Large intestine (tissue), 3 donors: Measurements from ENCODE around the gene INTS3. TPM values are rescaled to one million over a fixed set of nuclear protein-coding genes. Genes with fewer than 3 reads are reported as not detected.
A peak's percentile ranks its signal among the peaks of the same experiment; 100 is the strongest.

Experiments used
- DNase-seq, 2 donors: peaks; one replicate each; pipeline versions ENCODE4 v3.0.0 to v3.0.0-alpha.2; 2013
- H3K27ac ChIP-seq: one replicate; pipeline ENCODE4 v1.5.1; 2013; ENCODE audit warnings: low read length
- H3K27me3 ChIP-seq: 2 replicates; pipeline ENCODE4 v1.6.1; 2013; ENCODE audit warnings: low read length; ENCODE audit not compliant: control insufficient read depth, insufficient read depth
- H3K36me3 ChIP-seq: 2 replicates; pipeline ENCODE4 v1.6.1; 2013; ENCODE audit warnings: low read length; ENCODE audit not compliant: control insufficient read depth, insufficient read depth
- H3K4me1 ChIP-seq: one replicate; pipeline ENCODE4 v1.6.1; 2013; ENCODE audit warnings: low read length; ENCODE audit not compliant: control insufficient read depth, insufficient read depth
- H3K4me3 ChIP-seq: one replicate; pipeline ENCODE4 v1.5.1; 2013; ENCODE audit warnings: low read length
- H3K9me3 ChIP-seq: one replicate; pipeline ENCODE4 v1.6.1; 2013; ENCODE audit warnings: mild to moderate bottlenecking, low read depth, low read length, moderate library complexity; ENCODE audit not compliant: control insufficient read depth
- WGBS: methylation state at CpG from one replicate; pipeline ENCODE4 v1.1.5; 2013; ENCODE audit warnings: low lambda C conversion rate; ENCODE audit not compliant: insufficient coverage; 5-methylcytosine and 5-hydroxymethylcytosine counted together
- polyA plus RNA-seq: library from polyadenylated mRNA; unstranded; fragments of 120-200 nt; gene quantifications from one replicate; pipeline ENCODE4 v1.2.1, GENCODE V29; 2013

Gene INTS3
- polyA plus RNA-seq, 1 donor: 62.3 TPM

GRCh38 chr1:153734396-153735089 lies 6.7 kb downstream of the INTS3 start:
- H3K4me3 ChIP-seq: no peak overlapping the region
- no CpG with 5 or more reads among the region's 3 CpGs for WGBS
- H3K4me1 ChIP-seq: peaks cover 9% of the 10 kb centered on the region
- H3K36me3 ChIP-seq: peaks cover 9% of the 10 kb centered on the region
- DNase-seq: no peak
- no peak overlapping the region for H3K27ac ChIP-seq
- no peaks in the 10 kb centered on the region for H3K9me3 ChIP-seq
- no peaks in the 10 kb centered on the region for H3K27me3 ChIP-seq

- no peaks in the 10 kb centered on the region for H3K9me3 ChIP-seq
- no peak overlapping the region for H3K4me3 ChIP-seq
- peaks cover 9% of the 10 kb centered on the region for H3K4me1 ChIP-seq
- peaks cover 10% of the 10 kb centered on the region for H3K36me3 ChIP-seq
- no CpG with 5 or more reads among the region's 3 CpGs for WGBS
- no peaks in the 10 kb centered on the region for H3K27me3 ChIP-seq
- no peak overlapping the region for H3K27ac ChIP-seq
- no peak for DNase-seq
Observed at GRCh38 chr1:153735090-153735420, 7.2 kb downstream of the INTS3 start.

GRCh38 chr1:153741986-153742385 lies 14.1 kb downstream of the INTS3 start:
- H3K4me1 ChIP-seq: peaks cover 12% of the 10 kb centered on the region
- no peak overlapping the region for H3K27ac ChIP-seq

DNA sequence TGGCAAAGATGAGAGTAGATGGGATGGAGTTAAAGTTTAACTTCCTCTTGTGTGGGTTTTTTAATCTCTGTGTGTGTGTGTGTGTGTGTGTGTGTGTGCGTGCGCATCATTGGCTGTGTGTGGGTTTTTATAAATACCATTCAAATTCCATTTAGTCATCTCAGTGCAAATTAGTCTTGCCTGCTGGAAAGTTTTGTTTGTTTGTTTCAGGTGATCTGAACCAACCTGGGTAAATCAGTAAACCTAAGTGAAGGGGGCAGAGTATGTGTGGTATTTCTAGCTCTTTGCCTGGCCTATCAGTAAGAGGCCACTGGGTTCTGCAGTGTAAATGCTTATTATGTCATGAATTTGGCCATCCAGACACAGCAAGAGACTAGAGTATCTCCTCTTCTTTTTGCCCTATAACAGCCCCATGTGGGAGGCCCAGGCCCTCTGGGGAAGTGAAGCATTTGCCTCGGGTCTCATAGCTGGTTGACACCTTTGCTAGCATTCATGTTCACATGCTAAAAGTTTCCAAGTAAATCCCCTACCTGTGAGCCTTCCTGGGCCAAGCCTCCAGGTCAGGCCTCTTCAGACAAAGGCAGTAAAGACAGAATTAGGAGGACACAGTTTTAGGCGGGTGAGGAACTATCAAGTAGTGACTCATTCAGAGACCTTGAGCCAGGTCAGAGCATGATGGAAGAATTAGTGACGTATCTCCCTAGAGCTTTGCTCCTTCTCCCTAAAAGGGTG lies 14.7 kb downstream of the INTS3 start:
- Histone ChIP-seq H3K36me3 (peaks cover 63% of the 10 kb centered on the region), H3K27me3 (no peaks in the 10 kb centered on the region), H3K27ac (no peak overlapping the region), H3K4me1 (peaks cover 12% of the 10 kb centered on the region), H3K9me3 (no peaks in the 10 kb centered on the region), H3K4me3 (no peak overlapping the region)
- DNase-seq: peak in 1 of 2 donors; percentile 54
- WGBS: no CpG with 5 or more reads among the region's 5 CpGs

More at GRCh38 chr1:153741986-153742385, 14.1 kb downstream of the INTS3 start:
- no CpG with 5 or more reads among the region's 2 CpGs for WGBS
- H3K4me3 ChIP-seq: no peak overlapping the region
- H3K9me3 ChIP-seq: no peaks in the 10 kb centered on the region
- H3K27me3 ChIP-seq: no peaks in the 10 kb centered on the region
- DNase-seq: no peak
- peaks cover 57% of the 10 kb centered on the region for H3K36me3 ChIP-seq

DNA sequence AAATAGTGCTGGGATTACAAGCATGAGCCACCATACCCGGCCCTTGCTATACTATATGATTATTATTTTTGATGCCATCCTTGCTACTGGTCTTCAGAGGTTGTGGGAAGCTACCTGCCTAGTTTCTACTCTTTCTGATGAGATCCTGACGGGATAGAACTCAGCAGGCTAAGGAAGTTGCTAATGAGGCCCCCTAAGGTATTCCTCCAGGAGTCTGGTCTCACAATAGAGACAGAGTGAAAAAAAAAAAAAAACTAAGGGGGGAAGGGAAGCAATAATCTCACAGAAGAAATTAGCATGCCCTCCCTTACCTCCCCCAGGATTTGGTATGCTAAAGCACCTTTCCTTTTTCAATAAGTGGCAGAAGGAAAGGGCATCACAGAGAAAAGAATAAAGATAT lies 17.6 kb downstream of the INTS3 start:
- WGBS: no CpG with 5 or more reads among the region's 2 CpGs
- Histone ChIP-seq H3K4me3 (no peak overlapping the region), H3K9me3 (no peaks in the 10 kb centered on the region), H3K36me3 (peaks cover 71% of the 10 kb centered on the region), H3K27ac (no peak overlapping the region), H3K27me3 (no peaks in the 10 kb centered on the region), H3K4me1 (peaks cover 21% of the 10 kb centered on the region)
- no peak for DNase-seq

DNA sequence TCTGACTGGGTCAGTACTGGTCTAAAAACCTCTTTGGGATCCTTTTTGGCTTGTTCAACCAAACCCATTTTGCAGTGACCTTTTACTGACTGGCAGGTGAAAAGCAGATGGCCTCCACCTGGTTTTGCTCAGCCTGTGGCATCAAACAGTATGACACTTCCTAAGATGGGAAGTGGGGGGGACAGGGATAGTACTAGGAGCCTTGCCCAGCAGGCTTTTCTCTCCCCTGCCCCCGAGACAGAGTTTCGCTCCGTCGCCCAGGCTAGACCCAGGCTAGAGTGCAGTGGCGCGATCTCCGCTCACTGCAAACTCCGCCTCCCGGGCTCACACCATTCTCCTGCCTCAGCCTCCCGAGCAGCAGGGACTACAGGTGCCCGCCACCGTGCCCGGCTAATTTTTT lies 18.3 kb downstream of the INTS3 start:
- peaks cover 26% of the 10 kb centered on the region for H3K4me1 ChIP-seq
- no peak overlapping the region for H3K4me3 ChIP-seq
- no peak for DNase-seq
- H3K27ac ChIP-seq: no peak overlapping the region
- H3K9me3 ChIP-seq: no peaks in the 10 kb centered on the region
- WGBS: no CpG with 5 or more reads among the region's 13 CpGs
- H3K27me3 ChIP-seq: no peaks in the 10 kb centered on the region
- peaks cover 68% of the 10 kb centered on the region for H3K36me3 ChIP-seq

- DNase-seq: no peak
- no CpG with 5 or more reads among the region's 2 CpGs for WGBS
- H3K27ac ChIP-seq: no peak overlapping the region
- peaks cover 27% of the 10 kb centered on the region for H3K4me1 ChIP-seq
- no peak overlapping the region for H3K4me3 ChIP-seq
- peaks cover 68% of the 10 kb centered on the region for H3K36me3 ChIP-seq
- H3K9me3 ChIP-seq: no peaks in the 10 kb centered on the region
- H3K27me3 ChIP-seq: no peaks in the 10 kb centered on the region
Observed at GRCh38 chr1:153748903-153749302, 21.1 kb downstream of the INTS3 start.

DNA sequence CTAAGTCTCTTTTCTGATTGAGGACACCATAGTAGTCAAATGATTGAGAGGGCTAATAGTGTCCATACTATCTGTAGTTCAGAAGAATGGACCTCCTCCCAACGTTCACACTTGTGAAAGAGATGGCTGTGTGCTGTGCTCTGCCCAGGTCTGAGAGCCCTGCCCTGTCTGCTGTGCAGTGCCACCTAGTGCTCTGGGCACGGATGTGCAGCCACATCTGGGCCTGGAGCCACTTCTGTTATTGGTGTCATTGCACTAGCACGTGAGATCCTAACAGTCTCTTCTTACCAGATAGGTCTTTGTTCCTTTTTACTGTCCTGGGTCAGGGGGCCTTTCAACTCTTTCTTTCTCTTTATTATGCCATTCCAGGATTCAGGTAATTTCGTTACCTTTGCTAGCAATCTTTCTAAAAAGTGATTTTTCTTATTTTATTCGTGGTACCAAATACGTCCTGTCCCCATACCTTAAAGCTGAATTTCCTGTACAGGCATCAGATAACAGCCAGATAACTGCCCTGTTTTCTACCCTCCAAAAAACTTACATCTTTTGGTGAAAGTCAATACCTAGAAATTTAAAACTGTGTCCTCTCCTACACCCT lies 21.7 kb downstream of the INTS3 start:
- DNase-seq: peak; percentile 83 to 88
- H3K4me3 ChIP-seq: no peak overlapping the region

GRCh38 chr1:153750026-153750995 lies 22.5 kb downstream of the INTS3 start:
- Histone ChIP-seq H3K27ac (peak overlapping the region; percentile 71), H3K27me3 (no peaks in the 10 kb centered on the region), H3K9me3 (no peaks in the 10 kb centered on the region), H3K36me3 (peaks cover 72% of the 10 kb centered on the region), H3K4me3 (no peak overlapping the region), H3K4me1 (peaks cover 27% of the 10 kb centered on the region)
- peak; percentile 64 to 75 for DNase-seq
- 100% methylated on average over 1 of the region's 6 CpGs for WGBS

More for the DNA sequence above, 21.7 kb downstream of the INTS3 start:
- no peaks in the 10 kb centered on the region for H3K27me3 ChIP-seq
- H3K27ac ChIP-seq: peak overlapping the region; percentile 71
- no peaks in the 10 kb centered on the region for H3K9me3 ChIP-seq
- H3K4me1 ChIP-seq: peaks cover 27% of the 10 kb centered on the region
- 58% methylated on average over 2 of the region's 6 CpGs for WGBS
- H3K36me3 ChIP-seq: peaks cover 68% of the 10 kb centered on the region

DNA sequence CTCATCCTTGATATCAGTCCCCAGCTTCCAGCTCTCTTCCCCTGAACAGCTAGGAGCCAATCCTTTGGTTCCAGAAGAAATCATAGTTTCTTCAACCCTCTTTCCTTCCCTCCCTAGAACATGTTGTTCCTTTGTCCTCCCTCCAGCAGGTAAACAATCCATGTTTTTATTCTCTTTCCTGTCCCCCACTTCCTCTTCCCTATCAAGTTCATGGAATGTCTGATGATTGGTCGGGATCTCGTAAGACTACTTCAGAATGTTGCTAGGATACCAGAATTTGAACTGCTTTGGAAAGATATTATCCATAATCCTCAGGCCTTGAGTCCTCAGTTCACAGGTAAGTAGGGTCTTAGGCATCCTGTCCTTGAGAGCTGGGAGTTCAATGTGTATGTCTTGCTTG lies 24.2 kb downstream of the INTS3 start:
- H3K4me3 ChIP-seq: no peak overlapping the region
- WGBS: no CpG with 5 or more reads among the region's 2 CpGs

More for the DNA sequence above, 24.2 kb downstream of the INTS3 start:
- peak overlapping the region; percentile 70 for H3K27ac ChIP-seq
- peaks cover 27% of the 10 kb centered on the region for H3K4me1 ChIP-seq
- H3K9me3 ChIP-seq: no peaks in the 10 kb centered on the region
- peaks cover 71% of the 10 kb centered on the region for H3K36me3 ChIP-seq
- DNase-seq: no peak
- no peaks in the 10 kb centered on the region for H3K27me3 ChIP-seq
